Activated gamma-delta T cell treated with anti-CD3 and anti-CD28 coated beads, Interleukin-2, amount 50 U/mL, for 16 hours (primary cell): ENCODE data around the gene COQ7.

Experiments
- DNase-seq: peaks from one replicate; pipeline ENCODE4 v3.0.0-alpha.2; 2020; ENCODE audit warnings: low read depth

COQ7 gene

GRCh38 chr16:19067349-19068236 lies at the start of gene COQ7:
Gene COQ7, plus strand, starts transcription at chr16:19067614. Its CDS starts 51 bp downstream, at chr16:19067665.
- DNase-seq, result peak; percentile 94

GRCh38 chr16:19020689-19021088 lies 46.7 kb upstream of the COQ7 start:
- DNase-seq, result no peak

- DNase-seq, result no peak
These were observed 45.7 kb upstream of the COQ7 start for GRCh38 chr16:19021747-19022146.

- no peak for DNase-seq
These were observed 40.0 kb upstream of the COQ7 start for GRCh38 chr16:19027416-19027815.

GRCh38 chr16:19029980-19030379 lies 37.4 kb upstream of the COQ7 start:
- no peak for DNase-seq

- no peak for DNase-seq
These were observed 35.7 kb upstream of the COQ7 start for GRCh38 chr16:19031738-19032137.

- no peak for DNase-seq
These were observed 33.7 kb upstream of the COQ7 start for GRCh38 chr16:19033761-19034160.

- no peak for DNase-seq
These were observed 27.0 kb upstream of the COQ7 start for GRCh38 chr16:19040400-19040799.

GRCh38 chr16:19044769-19045168 lies 22.6 kb upstream of the COQ7 start:
- DNase-seq, result no peak

- DNase-seq, result no peak
These were observed 21.4 kb upstream of the COQ7 start for GRCh38 chr16:19046062-19046461.

GRCh38 chr16:19062706-19063105 lies 4.7 kb upstream of the COQ7 start:
- DNase-seq, result no peak

- DNase-seq, result no peak
These were observed 446 bp upstream of the COQ7 start for GRCh38 chr16:19066988-19067348.

- no peak for DNase-seq
These were observed 912 bp downstream of the COQ7 start for GRCh38 chr16:19068237-19068815.

- DNase-seq, result peak; percentile 24
These were observed 4.7 kb downstream of the COQ7 start for GRCh38 chr16:19071811-19072777.

- DNase-seq, result no peak
These were observed 5.9 kb downstream of the COQ7 start for GRCh38 chr16:19073344-19073743.

- no peak for DNase-seq
These were observed 6.4 kb downstream of the COQ7 start for GRCh38 chr16:19073863-19074262.

GRCh38 chr16:19075511-19075910 lies 8.1 kb downstream of the COQ7 start:
- DNase-seq, result no peak

- no peak for DNase-seq
These were observed 10.5 kb downstream of the COQ7 start for GRCh38 chr16:19077879-19078278.

GRCh38 chr16:19083670-19084069 lies 16.3 kb downstream of the COQ7 start:
- no peak for DNase-seq

GRCh38 chr16:19084139-19084538 lies 16.7 kb downstream of the COQ7 start:
- DNase-seq, result no peak

- DNase-seq, result no peak
These were observed 17.5 kb downstream of the COQ7 start for GRCh38 chr16:19084879-19085278.

GRCh38 chr16:19085679-19086200 lies 18.3 kb downstream of the COQ7 start:
- no peak for DNase-seq
